Activated CD4-positive, alpha-beta T cell treated with anti-CD3 and anti-CD28 coated beads for 4 hours (primary cell): ENCODE measurements around the gene SEL1L2.
"Not testable (repeated sequence)": the region's sequence is repeated elsewhere in the genome, so short reads cannot be mapped to it uniquely, and the experiment has no call there.

ENCODE experiments used
- DNase-seq, 2 donors: peaks; one replicate each; pipeline ENCODE4 v3.0.0-alpha.2; 2020

SEL1L2 gene, protein sequence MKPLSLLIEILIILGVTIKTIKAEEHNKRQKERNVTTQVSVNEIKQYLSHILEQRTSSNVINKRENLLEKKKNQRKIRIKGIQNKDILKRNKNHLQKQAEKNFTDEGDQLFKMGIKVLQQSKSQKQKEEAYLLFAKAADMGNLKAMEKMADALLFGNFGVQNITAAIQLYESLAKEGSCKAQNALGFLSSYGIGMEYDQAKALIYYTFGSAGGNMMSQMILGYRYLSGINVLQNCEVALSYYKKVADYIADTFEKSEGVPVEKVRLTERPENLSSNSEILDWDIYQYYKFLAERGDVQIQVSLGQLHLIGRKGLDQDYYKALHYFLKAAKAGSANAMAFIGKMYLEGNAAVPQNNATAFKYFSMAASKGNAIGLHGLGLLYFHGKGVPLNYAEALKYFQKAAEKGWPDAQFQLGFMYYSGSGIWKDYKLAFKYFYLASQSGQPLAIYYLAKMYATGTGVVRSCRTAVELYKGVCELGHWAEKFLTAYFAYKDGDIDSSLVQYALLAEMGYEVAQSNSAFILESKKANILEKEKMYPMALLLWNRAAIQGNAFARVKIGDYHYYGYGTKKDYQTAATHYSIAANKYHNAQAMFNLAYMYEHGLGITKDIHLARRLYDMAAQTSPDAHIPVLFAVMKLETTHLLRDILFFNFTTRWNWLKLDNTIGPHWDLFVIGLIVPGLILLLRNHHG

DNA sequence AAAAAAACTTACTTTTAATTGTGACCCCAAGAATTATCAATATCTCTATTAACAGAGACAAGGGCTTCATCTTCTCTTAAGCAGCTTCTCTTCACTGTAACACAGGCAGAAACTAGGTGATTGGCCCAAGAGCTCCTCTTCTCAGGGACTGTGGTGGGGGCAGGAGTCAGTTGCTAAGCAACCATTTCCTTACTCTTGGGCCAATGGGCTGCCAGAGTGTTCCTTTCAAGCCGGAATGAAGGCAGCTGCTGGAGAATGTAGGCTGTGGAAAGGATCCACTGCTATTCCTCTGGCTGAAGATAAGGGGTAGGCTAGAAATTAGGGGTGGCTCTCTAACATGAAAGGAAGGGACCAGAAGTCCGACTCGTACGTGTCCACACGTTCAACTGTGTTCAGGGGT is at the start of gene SEL1L2:
TSS of gene SEL1L2 (minus strand) at position 150 of the 400 bp plus-strand sequence. CDS start at position 70, 80 bp downstream.
- no peak for DNase-seq

DNA sequence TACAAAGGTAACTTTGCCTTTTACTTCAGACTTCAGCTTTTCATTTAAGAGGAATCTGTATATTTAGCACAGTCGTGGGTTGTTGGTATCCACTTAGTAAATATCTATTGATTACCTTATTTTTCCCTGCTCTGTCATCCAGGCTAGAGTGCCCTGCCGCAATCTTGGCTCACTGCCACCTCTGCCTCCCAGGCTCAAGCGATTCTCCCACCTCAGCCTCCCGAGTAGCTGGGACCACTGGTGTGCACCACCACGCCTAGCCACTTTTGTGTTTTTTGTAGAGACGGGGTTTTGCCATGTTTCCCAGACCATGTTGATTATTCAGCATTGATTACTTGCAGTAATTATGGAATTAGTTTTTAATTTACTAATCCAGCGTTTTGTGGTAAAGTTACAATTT is 46.2 kb upstream of the SEL1L2 start:
- no peak for DNase-seq

DNA sequence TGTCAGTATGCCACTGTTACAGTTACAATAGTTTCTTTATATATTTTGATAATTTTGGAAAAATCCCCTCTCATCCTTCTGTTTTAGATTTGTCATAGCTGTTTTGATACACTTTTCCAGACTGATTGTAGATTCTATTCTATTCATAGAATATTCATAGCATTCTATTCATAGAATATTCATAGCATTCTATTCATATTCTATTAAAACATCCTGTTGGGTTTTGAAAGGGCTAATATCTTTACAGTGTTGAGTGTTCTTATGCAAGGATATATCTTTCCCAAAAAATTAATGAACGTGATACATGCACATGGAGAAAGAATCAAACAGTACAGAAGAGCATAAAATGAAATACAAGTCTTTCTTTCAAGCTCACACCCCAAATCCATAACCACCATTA is 42.9 kb upstream of the SEL1L2 start:
- DNase-seq, result no peak

DNA sequence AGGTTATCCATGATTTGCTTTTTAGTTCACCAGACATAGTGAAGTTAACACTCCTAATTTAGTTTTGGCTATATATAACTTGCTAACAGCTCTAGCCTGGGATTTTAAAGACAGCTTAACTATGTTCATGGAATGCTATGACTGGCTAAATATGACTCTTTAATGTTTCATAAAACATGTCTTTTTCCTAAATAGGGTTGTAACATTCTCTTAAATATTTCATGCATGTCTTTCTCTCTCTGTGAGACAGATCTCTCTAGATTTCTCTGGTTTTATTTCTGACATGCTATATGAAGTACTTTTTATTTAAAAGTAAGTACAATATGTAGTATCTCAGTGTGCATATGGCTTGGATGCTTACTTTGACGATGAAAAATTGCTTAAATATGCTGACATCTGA is 40.6 kb upstream of the SEL1L2 start:
- DNase-seq, result no peak

DNA sequence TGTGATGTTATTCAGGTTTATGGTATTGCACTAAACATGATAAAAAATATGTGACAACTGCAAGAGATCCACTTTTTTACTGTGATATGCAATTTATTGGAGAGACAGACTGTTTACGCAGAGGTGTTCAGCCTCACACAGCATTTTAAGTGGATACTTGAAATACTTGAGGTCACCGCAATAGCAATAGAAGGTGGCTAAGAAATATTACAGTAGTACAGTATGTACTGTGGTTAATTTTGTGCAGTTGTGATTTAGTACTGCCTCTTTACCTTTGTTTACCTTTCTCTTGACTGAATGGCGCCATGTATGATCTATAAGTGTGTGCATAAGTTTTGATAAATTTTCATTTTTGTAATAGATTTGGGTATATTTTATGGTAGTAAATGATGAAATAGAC is 22.3 kb upstream of the SEL1L2 start:
- no peak for DNase-seq

DNA sequence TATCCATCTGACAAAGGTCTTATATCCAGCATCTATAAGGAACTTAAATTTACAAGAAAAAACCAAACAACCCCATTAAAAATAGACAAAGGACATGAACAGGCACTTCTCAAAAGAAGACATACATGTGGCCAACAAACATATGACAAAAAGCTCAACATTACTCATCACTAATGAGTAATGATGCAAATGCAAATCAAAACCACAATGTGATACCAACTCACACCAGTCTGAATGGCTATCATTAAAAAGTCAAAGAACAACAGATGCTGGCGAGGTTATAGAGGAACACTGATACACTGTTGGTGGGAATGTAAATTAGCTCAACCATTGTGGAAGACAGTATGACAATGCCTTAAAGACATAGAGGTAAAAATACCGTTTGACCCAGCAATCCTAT is 18.8 kb upstream of the SEL1L2 start:
- no peak for DNase-seq

DNA sequence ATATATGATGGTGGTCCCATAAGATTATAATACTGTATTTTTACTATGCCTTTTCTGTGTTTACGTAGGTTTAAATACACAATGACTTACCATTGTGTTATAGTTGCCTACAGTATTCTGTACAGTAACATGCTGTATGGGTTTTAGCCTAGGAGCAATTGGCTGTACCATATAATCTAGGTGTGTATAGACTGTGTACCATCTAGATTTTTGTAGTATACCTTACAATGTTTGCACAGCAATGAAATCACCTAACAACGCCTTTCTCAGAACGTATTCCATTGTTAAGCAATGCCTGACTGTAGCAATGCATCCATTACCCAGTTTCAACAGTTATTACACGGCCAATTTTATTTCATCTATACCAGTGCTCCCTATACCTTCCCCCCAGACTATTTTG is 15.6 kb upstream of the SEL1L2 start:
- DNase-seq, result no peak

DNA sequence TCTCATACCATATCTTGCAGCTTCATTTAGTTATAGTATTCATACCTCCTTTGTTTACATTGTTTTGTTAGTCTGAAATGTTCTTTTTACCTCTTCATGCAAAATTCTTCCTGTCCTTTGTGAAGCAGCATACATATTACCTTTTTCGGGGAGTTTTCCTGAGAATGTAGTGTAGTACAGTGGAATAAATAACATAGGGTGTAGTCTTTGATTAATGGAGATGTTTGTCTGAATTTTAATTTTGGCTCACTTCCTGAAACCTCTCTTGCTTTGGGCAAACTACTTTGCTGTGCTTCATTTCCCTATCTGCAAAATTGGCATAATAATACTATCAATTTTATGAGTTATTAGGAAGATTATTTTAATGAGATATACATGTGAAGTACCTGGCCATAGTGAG is 10.5 kb upstream of the SEL1L2 start:
- no peak for DNase-seq

DNA sequence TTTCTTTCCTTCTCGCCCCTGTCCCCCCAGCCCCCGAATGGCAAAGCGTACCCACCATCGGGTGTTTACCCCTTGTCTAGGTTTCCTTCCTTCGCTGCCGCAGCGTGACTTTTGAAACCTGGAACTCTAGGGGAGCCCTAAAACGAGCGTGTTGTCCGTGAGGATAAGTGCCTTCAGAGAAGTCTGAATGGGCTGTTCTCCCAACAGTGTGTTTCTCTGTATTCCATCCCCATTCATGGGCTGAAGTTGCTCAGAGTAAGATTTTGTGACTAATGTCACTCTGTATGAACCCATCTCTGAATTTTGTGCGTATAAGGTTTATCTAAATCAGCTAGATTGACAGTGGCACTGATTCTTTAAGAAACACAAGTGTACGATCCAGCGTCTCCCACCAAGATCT is 5.9 kb upstream of the SEL1L2 start:
- DNase-seq, result no peak

DNA sequence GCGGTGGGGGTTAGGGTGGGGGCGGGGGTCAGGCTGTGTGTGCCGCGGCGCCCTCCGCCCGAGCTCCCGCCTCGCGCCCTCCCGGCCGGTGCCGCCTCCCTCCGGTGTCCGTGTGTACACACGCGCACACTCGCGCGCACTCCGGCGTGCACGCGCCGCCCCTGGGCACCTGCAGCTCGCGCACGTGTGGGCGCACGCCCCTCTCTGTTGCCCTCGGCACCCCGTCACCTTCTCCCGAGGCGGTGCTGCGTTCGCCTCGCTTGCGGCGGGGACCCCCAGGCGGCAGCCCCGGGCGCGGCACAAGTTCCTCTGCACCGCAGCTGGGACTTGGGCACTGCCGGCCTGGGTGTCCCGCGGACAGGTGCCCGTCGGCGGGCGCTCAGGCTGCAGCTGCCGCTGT is 5.4 kb upstream of the SEL1L2 start:
- DNase-seq, result no peak

DNA sequence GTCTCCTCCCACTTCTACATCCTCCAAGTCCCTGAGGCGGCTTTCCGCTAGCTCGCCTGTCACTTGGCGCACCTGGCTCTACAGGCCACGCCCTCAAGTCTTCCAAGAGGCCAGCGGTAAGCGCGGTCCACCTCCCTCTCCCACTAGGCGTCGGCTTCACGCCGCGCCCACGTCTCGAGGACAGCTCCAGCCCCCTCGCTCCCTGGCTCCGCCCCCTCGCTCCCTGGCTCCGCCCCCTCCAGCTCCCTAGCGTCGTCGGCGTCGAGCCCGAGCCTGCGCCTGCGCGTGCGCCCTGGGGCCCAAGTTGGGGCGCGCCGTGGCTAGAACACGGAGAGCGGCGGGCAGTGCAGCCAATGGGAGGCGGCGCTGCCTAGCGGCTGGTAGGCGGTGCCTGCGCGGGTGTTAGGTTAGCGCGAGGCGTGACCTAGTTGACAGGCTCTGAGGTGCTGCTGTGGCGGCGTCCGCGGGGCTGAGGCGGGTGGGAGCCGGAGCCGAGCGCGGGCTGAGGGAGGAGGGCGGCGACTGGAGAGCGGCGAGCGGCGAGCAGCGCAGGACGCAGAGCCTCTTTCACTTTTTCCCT is 4.8 kb upstream of the SEL1L2 start, which contains the start of gene MACROD2:
TSS of gene MACROD2 (plus strand) at position 431 of the 580 bp plus-strand sequence.
- DNase-seq, result peak in 1 of 2 donors; percentile 1

DNA sequence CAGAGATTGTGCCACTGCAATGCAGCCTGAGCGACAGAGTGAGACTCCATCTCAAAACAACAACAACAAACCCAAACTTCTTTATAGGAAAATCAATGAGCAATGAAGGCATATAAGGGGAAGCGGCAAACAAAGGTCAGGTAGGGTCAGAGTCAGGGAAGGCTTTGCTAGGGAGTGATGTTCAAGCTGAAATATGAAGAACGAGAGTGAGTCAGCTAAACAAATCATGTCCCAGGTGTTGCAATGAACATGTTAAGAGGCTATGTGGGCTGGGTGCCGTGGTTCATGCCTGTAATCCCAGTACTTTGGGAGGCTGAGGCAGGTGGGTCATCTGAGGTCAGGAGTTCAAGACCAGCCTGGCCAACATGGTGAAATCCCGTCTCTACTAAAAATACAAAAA is 1.5 kb upstream of the SEL1L2 start:
- DNase-seq, result not testable (repeated sequence)

DNA sequence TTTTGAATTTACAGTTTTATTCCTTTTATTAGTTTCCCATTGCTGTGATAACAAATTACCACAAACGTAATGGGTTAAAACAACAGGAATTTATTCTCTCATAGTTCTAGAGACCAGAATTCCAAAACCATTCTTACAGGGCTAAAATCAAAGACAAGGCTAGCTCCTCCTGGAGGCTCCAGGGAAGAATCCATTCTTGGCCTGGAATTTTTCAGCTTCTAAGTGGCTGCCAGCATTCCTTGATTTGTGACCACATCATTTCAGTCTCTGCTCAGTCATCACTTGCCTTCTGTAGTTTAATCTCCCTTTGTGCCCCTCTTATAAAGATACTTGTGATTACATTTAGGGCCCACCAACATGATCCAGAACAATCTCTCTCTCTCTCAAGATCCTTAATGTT is 897 bp upstream of the SEL1L2 start:
- DNase-seq, result no peak

DNA sequence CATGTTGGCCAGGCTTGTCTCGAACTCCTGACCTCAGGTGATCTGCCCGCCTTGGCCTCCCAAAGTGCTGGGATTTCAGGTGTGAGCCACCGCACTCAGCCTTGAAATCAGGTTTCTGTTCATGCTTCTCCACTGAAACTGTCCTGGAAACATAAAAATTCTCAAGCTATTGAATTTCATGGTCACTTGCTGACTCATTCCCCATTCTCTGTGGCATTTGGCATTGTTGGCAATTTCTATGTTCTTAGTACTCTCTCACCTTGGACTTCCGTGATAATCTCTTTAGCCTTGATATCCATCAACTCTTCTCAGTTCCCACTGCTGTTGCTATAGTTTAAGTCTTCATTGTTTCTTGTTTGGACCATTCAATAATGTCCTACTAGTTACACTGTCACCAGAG is 6.2 kb downstream of the SEL1L2 start:
- DNase-seq, result no peak

DNA sequence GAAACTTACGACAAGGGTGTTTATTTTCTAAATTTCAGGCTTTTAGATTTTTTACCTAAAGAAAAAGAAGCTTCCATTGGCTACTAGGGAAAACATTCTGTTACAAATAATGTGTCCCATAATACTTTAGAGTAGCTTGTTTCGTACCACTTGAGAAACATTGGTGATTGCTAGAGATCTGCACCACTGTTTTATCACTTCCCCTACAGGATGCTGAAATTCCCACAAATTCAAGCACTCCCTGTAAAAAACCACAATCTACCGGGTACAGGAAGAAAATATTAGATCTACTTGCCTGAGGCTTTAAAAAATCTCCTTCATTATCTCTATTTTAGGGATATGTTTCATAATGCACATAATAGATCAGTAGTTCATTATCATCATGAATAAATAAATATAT is 29.9 kb downstream of the SEL1L2 start:
- no peak for DNase-seq

DNA sequence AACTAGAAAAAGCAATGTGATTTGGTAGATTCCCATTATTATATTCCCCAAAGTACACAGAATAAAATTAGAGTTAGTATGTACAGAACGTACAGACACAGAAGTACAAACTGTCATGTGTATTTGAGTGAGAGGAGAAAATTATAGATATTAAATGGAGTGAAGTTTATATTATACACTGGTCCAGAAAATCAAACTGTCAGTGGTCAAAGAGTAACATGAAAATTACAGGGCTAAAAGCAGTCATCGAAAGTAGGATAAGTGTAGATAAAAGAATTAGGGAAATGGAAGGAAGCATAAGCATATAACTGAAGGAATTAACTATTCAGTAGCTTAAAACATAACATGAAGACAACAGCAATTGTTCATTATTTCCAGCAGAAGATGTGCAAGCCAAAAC is 30.3 kb downstream of the SEL1L2 start:
- DNase-seq, result no peak

DNA sequence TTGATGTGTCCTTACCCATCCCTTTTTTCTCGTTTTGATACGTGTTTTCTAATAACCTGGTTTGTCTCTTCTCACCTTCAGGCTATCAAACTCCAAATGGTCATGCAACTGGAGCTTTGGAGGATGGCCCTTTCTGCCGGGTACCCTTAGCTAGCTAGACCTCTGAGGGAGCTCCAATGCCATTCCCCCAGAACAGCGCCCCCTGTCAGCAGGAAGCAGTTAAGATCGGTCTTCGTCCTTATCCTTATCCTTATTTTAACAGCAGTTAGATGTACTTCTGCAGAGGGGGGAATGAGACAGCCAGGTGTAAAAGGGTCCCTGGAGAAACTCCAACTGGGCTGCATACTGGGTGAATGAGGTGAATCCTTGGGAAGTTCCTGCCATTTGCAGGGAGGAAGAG is 37.2 kb downstream of the SEL1L2 start:
- no peak for DNase-seq

DNA sequence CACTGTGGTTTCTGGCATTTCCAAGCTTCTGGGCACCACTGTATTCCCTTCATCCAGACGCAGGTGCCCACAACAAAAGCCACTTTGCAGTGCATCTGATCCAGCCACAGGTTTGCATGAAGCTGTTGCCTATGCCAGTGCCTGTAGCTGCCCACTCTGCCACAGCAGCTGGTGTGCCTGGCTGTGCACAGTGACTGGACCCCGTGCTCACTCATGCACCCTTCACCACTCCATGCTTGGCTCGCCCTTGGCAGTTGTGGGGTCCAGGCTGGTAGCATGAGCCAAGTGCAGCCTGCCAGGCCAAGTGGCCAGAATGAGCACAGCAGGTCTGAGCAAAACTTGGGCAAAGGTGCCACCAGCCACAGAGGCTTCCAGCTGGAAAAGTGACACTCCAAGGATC is 42.7 kb downstream of the SEL1L2 start:
- no peak for DNase-seq

DNA sequence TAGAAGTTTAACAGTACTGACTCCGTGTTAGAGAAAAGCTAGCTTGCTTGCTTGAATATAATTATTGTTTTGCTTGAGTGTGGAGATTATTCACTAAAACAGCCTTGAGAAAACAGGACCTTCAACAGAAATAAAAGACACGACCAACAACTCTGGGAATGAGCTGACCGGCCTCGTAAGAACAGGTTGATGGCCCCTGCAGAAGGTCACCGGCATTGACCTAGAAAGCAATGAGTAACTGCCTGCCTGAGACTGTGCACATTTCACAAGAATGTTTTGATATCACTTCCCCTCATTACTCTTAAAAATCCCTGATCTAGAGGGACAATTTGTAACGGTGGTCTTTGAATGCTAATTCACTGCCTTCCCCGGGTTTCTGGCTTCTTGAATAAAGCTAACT is 49.4 kb downstream of the SEL1L2 start:
- DNase-seq, result no peak

DNA sequence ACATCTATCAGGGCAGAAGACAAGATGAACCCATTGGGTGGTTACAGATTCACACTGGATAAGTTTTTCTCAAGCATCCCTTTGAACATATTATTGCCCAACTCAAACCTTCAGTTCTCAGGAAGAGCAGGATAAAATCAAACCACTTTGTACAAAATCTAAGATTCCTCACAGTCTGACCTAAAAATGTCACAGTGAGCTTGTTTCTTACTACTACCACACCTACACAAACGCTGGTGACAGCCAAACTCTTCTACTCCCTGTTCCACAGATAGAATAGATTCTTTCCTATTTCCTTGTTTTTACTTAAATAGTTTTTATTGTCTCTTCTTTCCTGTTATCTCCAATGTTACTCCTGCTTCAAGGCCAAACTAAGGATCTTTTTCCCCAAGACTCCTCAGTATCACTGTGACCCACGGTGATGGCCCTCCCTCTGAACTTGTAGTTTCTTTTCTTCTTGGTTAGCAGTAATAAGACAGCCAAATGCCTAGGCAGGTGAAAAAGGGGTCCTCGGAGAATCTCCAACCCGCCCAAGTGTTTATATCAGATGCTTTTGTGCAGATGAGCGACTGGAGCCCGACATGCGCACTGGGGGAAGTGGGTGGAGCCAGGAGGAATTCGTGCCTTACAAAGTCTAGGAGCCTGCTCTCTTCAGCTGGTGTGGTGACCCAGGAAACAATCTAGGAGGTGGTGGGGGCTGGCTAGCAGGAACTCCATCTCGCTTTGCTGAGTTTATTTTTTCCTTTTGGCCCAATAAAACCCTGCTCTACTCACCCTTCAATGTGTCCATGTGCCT is 53.4 kb downstream of the SEL1L2 start:
- DNase-seq, result no peak

DNA sequence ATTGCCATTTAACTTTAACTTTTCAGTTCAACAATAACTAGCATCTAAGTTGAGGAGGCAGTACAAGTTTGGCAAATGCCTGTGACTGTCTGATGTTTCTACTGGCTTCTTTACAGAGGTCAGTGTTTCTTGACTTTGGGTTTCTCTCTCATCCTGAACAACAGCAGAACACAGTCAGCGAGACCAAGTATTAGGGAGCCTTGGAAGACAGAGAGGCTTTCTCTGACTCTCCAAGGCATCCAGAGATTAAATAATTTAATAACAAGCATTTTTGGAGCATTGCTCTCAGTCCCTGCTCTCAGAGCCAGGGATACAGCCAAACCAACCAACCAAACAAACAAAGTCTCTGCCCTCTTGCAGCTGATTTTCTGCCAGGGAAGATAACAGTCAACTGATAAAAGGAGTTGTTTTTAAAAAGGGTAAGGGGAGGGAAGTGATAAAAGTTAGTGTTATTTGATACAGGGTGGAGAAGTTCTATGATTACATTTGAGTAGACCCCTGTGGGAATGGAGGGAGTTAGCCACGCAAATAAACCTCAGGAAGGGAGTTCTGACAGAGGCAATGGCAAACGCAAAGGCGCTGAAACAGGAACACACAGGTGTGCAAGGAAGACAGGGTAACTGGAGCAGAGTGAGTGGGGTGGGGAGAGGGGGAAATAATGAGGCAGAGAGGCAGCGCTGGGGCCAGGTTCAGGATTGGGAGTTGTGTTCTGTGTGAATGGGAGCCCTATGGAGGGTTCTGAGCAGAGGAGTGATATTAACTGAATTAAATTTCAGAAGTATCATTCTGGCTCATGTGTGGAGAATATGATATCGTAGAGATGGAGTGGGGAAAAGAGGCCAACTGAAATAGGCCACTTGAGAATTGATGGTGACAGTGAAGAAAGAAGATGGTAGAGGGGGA is 55.2 kb downstream of the SEL1L2 start:
- DNase-seq, result no peak

DNA sequence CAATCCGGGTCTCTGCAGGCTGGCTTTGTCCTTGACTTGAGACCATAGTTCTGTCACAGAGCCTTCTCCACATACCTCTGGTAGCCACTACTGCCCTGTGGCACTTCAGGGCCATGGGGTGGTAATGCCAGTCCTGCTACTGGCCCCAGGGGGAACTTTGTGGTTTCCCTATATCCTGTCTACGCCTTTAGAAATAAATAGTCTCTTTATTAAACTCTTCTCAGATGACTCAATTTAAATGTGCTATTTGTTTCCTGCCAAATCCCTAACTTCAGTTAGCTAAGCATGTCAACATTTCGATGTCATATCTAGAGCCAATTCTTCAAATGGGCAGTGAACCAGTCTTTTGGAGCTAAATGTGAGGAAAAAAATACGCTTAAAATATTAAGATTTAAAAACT is 60.1 kb downstream of the SEL1L2 start:
- no peak for DNase-seq
